ENCODE results near the gene ARHGAP27. TPM values are rescaled to one million over a fixed set of nuclear protein-coding genes. Genes with fewer than 3 reads are reported as not detected.
"Not testable (repeated sequence)": the region's sequence is repeated elsewhere in the genome, so short reads cannot be mapped to it uniquely, and the experiment has no call there.

The ARHGAP27 gene
- polyA plus RNA-seq, 1 experiment = 0.64 TPM

DNA sequence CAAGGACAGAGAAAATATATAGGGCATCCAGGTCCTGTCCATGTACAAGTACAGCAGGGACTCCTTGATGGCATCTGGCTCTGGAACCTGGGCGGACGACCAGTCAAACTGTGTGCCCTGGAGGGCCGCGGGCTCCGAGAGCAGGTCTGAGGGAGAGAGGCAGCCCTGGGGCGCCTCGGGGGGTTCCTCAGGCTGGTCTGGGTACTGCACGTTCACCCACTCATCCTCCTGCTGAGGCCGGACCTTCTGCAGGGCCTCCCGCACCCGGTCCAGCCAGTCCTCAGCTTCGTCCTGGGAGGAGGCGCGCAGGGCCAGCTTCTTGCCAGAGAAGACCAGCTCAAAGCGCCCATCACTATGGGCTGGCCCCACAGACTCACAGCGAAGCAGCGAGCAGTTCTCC, 21.1 kb upstream of the ARHGAP27 start:
- H3K27ac ChIP-seq (ENCODE audit: low read depth, low read length); POLR2A ChIA-PET; H3K4me3 ChIP-seq (ENCODE audit: low read depth, low read length); CTCF ChIA-PET; DNase-seq (ENCODE audit: low read depth, low spot score); H3K9me3 ChIP-seq (ENCODE audit: control insufficient read depth, insufficient read depth, low read length); H3K27me3 ChIP-seq (ENCODE audit: control insufficient read depth, insufficient read depth, low read length): not testable (repeated sequence)

DNA sequence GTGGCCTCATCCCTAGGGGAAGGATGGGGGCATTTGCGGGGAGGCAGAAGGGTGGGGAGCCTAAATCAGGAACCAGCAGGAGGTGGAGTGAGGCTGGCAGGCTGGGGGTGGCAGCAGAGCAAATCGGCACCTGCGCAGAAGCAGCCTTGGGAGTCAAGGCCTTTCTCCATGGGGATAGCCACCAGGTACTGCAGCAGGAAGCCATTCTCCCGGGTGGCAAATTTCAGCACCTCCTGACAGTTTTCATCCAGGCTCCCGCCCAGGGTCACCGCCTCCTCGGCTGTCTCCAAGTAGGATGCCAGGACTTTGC, 20.5 kb upstream of the ARHGAP27 start:
- CTCF ChIA-PET; H3K4me3 ChIP-seq (ENCODE audit: low read depth, low read length); DNase-seq (ENCODE audit: low read depth, low spot score); POLR2A ChIA-PET; H3K27me3 ChIP-seq (ENCODE audit: control insufficient read depth, insufficient read depth, low read length); H3K27ac ChIP-seq (ENCODE audit: low read depth, low read length); H3K9me3 ChIP-seq (ENCODE audit: control insufficient read depth, insufficient read depth, low read length): not testable (repeated sequence)

DNA sequence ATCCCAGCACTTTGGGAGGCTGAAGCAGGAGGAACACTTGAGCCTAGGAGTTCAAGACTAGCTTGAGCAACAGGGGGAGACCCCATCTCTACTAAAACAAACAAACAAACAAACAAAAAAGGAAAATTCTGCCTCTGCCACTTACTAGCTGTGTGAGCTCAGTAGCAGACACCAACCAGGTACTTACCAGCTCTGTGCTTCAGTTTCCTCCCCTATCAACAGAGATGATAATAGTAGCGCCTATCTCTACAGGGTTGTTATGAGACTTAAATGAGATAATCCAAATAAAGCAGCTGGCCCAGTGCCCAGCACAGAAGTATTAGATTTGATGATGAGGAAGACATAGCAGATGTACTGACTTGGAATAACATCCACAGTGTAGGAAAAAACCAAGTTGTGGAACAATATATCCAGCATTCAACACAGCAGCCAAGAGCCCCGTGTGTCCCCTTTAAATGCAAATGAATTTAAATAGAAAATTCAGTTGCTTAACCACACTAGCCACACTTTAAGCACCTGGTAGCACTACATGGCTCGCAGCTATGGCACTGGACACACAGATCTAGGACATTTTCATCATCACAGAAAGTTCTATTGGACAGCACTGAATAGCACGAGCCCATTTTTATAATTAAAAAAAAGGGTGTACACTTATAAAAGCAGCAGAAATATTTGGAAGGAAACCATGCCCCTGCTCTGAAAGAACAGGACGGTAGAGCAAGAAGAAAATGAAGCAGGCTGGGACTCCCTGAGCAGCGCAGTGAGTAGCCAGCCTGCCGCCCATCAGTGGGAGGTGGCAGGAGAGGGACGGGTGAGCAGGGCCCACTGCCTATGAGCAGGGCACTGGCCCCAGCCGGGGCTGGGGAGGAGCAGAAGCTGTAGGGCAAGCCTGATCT, 19.9 kb upstream of the ARHGAP27 start:
- DNase-seq (ENCODE audit: low read depth, low spot score); CTCF ChIA-PET; POLR2A ChIA-PET; H3K27me3 ChIP-seq (ENCODE audit: control insufficient read depth, insufficient read depth, low read length); H3K9me3 ChIP-seq (ENCODE audit: control insufficient read depth, insufficient read depth, low read length); H3K27ac ChIP-seq (ENCODE audit: low read depth, low read length); H3K4me3 ChIP-seq (ENCODE audit: low read depth, low read length): not testable (repeated sequence)

DNA sequence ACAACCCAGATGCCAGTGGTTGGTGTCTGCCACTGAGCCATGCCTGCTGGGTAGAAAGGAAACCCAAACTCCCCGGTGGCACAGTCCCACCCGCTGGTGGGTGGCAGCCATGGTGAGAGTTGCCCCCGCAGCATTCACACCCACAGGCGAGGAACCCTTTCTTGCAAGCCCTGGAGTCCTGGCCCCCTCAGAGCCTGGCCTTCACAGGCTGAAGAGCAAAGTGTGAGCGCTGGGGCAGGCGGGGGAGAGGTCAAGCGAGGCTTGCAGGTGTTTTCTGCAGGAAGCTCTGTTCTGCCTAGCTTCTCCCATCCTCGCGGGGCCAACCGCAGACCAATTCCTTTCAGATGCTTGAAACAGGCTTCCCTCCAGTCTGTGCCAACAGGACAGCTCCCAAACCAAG, 19.0 kb upstream of the ARHGAP27 start:
- H3K27ac ChIP-seq (ENCODE audit: low read depth, low read length); H3K4me3 ChIP-seq (ENCODE audit: low read depth, low read length); H3K27me3 ChIP-seq (ENCODE audit: control insufficient read depth, insufficient read depth, low read length); POLR2A ChIA-PET; DNase-seq (ENCODE audit: low read depth, low spot score); H3K9me3 ChIP-seq (ENCODE audit: control insufficient read depth, insufficient read depth, low read length); CTCF ChIA-PET: not testable (repeated sequence)

DNA sequence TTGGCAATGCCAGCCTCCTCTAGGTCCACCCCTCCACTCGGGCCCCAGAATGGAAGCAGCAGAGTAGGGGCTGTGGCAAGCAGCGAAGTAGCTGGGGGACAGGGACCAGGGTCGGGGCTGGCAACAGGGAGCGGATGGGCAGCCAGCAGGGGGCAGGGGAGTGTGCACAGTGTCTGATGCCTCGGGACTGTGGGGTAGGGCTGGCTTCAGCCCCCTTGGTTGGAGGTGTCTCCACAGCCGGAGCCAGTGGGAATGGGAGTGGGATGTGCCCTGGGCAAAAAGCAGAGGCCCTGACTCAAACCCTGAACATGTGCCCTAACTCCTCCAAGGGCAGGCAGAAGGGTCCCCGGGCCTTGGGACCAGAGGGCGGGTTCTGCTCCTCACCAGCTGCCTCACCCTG, 18.5 kb upstream of the ARHGAP27 start:
- TF ChIP-seq, protein P1, sequence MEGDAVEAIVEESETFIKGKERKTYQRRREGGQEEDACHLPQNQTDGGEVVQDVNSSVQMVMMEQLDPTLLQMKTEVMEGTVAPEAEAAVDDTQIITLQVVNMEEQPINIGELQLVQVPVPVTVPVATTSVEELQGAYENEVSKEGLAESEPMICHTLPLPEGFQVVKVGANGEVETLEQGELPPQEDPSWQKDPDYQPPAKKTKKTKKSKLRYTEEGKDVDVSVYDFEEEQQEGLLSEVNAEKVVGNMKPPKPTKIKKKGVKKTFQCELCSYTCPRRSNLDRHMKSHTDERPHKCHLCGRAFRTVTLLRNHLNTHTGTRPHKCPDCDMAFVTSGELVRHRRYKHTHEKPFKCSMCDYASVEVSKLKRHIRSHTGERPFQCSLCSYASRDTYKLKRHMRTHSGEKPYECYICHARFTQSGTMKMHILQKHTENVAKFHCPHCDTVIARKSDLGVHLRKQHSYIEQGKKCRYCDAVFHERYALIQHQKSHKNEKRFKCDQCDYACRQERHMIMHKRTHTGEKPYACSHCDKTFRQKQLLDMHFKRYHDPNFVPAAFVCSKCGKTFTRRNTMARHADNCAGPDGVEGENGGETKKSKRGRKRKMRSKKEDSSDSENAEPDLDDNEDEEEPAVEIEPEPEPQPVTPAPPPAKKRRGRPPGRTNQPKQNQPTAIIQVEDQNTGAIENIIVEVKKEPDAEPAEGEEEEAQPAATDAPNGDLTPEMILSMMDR (IDR thresholded peaks at IDR 0.05; ENCODE audit: low read depth, low read length) = 0 out of 2 replicates have a peak, but pooled peaks have one; percentile 8
- no peak overlapping the region for H3K4me3 ChIP-seq (ENCODE audit: low read depth, low read length)
- no peak for DNase-seq (ENCODE audit: low read depth, low spot score)
- no peak overlapping the region for H3K27ac ChIP-seq (ENCODE audit: low read depth, low read length)
- ChIA-PET CTCF (no interaction called here), POLR2A (no interaction called here)
- H3K9me3 ChIP-seq (ENCODE audit: control insufficient read depth, insufficient read depth, low read length) = no peaks in the 10 kb centered on the region
- H3K27me3 ChIP-seq (ENCODE audit: control insufficient read depth, insufficient read depth, low read length) = no peaks in the 10 kb centered on the region

DNA sequence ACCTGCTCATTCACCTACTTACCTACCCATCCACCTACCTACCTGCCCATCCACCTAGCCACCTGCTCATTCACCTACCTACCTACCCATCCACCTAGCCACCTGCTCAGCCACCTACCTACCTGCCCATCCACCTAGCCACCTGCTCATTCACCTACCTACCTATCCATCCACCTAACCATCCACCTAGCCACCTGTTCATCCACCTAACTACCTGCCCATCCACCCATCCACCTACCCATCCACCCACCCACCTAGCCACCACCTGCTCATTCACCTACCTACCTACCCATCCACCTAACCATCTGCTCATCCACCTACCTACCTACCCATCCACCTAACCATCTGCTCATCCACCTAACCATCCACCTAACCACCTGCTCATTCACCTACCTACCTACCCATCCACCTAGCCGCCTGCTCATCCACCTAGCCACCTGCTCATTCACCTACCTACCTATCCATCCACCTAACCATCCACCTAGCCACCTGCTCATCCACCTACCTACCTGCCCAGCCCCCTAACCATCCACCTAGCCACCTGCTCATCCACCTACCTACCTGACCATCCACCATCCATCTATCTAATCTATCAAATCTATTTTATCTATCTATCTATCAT, 17.1 kb upstream of the ARHGAP27 start:
- H3K9me3 ChIP-seq (ENCODE audit: control insufficient read depth, insufficient read depth, low read length); POLR2A ChIA-PET; H3K4me3 ChIP-seq (ENCODE audit: low read depth, low read length); H3K27ac ChIP-seq (ENCODE audit: low read depth, low read length); DNase-seq (ENCODE audit: low read depth, low spot score); CTCF ChIA-PET; H3K27me3 ChIP-seq (ENCODE audit: control insufficient read depth, insufficient read depth, low read length): not testable (repeated sequence)

DNA sequence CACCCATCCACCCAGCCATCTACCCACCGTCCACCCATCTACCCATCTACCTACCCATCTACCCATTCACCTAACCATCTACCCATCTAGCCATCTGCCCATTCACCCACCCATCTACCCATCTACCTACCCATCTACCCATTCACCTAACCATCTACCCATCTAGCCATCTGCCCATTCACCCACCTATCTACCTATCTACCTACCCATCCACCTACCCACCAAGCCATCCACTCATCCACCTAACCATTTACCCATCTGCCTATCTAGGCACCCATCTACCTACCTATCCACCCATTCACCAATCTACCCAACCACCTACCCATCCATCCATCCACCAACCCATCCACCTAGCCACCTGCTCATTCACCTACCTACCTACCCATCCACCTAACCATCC, 16.6 kb upstream of the ARHGAP27 start:
- DNase-seq (ENCODE audit: low read depth, low spot score); H3K27me3 ChIP-seq (ENCODE audit: control insufficient read depth, insufficient read depth, low read length); CTCF ChIA-PET; POLR2A ChIA-PET; H3K4me3 ChIP-seq (ENCODE audit: low read depth, low read length); H3K9me3 ChIP-seq (ENCODE audit: control insufficient read depth, insufficient read depth, low read length); H3K27ac ChIP-seq (ENCODE audit: low read depth, low read length): not testable (repeated sequence)

DNA sequence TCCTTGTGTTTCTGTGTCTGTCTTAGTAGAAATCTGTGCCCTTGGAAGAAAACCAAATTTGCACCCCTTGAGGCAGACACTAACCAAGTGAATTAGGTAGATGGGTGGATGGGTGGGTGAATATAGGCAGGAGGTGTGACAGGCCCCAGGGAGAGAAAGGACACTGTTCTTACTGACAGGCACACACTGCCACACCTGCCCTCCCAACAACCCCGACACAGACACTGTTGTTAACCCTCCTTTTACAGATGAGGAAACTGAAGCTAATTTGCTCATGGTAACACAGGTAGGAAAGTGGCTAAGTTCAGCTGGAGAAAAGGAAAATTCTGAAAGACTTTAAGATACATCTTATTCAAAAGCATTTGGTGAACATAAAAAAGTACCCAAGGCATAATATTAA, 15.8 kb upstream of the ARHGAP27 start:
- H3K27ac ChIP-seq (ENCODE audit: low read depth, low read length); DNase-seq (ENCODE audit: low read depth, low spot score); CTCF ChIA-PET; POLR2A ChIA-PET; H3K4me3 ChIP-seq (ENCODE audit: low read depth, low read length); H3K9me3 ChIP-seq (ENCODE audit: control insufficient read depth, insufficient read depth, low read length); H3K27me3 ChIP-seq (ENCODE audit: control insufficient read depth, insufficient read depth, low read length): not testable (repeated sequence)

DNA sequence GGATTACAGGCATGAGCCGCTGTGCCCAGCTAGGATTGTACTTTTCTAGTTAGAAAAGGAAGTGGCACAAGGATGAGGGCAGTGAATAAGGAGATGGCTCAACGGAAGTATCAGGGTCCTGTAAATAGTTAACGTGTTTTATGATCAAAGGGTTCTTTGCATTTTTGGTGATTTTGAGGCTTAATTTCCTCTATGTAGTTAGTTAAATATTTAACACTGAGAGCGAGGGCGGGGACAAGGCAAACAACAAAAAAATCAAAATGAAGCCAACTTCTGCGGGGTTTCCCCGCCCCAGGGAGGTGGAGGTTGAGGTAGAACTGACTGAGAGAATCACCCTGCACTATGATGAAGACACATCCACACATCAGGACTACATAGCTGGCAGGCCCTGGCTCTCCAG, 15.4 kb upstream of the ARHGAP27 start:
- POLR2A ChIA-PET; CTCF ChIA-PET; H3K27ac ChIP-seq (ENCODE audit: low read depth, low read length); H3K4me3 ChIP-seq (ENCODE audit: low read depth, low read length); H3K27me3 ChIP-seq (ENCODE audit: control insufficient read depth, insufficient read depth, low read length); H3K9me3 ChIP-seq (ENCODE audit: control insufficient read depth, insufficient read depth, low read length); DNase-seq (ENCODE audit: low read depth, low spot score): not testable (repeated sequence)

DNA sequence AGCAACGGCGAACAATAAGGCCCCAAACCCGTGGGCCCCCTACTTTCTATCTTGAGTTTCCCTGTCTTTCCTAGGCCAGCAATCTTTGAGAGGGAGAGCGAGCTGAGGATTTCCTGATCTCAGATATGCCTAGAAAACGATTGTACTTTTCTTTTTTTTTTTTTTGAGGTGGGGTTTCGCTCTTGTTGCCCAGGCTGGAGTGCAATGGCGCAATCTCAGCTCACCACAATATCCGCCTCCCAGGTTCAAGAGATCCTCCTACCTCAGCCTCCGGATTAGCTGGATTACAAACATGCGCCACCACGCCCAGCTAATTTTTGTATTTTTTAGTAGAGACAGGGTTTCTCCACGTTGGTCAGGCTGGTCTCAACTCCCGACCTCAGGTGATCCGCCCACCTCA, 15.0 kb upstream of the ARHGAP27 start:
- H3K27ac ChIP-seq (ENCODE audit: low read depth, low read length); POLR2A ChIA-PET; H3K27me3 ChIP-seq (ENCODE audit: control insufficient read depth, insufficient read depth, low read length); CTCF ChIA-PET; H3K4me3 ChIP-seq (ENCODE audit: low read depth, low read length); DNase-seq (ENCODE audit: low read depth, low spot score); H3K9me3 ChIP-seq (ENCODE audit: control insufficient read depth, insufficient read depth, low read length): not testable (repeated sequence)

DNA sequence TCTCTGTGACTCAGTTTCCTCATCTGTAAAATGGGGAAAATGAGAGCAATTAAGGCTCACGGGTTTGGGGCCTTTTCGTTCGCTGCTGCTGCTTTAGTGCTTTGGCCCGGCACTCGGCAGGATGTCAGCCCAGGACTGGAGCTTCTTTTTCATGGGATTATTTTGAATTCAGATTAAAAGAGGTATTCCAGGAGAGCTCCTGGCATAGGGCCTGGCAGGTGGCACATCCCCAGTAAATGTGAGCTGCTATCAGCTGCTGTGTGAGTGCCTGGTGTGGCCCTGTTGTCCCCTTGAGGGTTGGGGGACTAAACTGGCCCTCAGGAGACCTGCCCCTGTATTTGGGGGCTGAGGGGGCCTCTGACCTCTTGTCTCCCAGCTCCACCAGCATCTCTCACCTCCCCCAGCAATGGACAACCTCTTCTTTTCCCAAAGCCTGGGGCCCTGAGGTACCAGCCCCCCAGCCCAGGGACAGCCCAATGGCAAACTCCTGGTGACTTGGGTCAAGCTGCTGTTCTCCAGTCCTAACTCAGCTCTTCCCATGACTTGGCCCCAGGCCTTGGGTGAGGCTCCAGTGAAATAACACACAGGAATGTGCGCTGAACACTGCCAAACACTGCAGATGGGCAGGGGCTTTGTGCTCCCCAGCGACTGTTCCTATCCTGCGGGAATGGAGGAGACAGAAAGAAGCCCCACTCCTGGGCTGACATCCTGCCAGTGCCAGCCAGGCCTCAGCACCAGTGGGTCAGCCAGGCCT, 14.4 kb upstream of the ARHGAP27 start:
- CTCF ChIA-PET = interaction anchor here (1.1 kb wide), 1 partner anchor 311 kb away, joined by 4 read pairs; the partner anchor contains the start of gene ACBD4

More for the DNA sequence above, 14.4 kb upstream of the ARHGAP27 start:
- H3K9me3 ChIP-seq (ENCODE audit: control insufficient read depth, insufficient read depth, low read length); H3K27me3 ChIP-seq (ENCODE audit: control insufficient read depth, insufficient read depth, low read length); H3K4me3 ChIP-seq (ENCODE audit: low read depth, low read length); H3K27ac ChIP-seq (ENCODE audit: low read depth, low read length); POLR2A ChIA-PET; DNase-seq (ENCODE audit: low read depth, low spot score): not testable (repeated sequence)

Data from AG04450 (cell line).